Activated naive CD4-positive, alpha-beta T cell (primary cell): ENCODE data around the gene KLF11.
A peak's percentile ranks its signal among the peaks of the same experiment; 100 is the strongest.
"Not testable (repeated sequence)": the region's sequence is repeated elsewhere in the genome, so short reads cannot be mapped to it uniquely, and the experiment has no call there.

ENCODE experiments used
- DNase-seq, 4 experiments: peaks; one replicate each; lab custom pipeline; 2025; lab: John Stamatoyannopoulos, UW

KLF11 gene

DNA sequence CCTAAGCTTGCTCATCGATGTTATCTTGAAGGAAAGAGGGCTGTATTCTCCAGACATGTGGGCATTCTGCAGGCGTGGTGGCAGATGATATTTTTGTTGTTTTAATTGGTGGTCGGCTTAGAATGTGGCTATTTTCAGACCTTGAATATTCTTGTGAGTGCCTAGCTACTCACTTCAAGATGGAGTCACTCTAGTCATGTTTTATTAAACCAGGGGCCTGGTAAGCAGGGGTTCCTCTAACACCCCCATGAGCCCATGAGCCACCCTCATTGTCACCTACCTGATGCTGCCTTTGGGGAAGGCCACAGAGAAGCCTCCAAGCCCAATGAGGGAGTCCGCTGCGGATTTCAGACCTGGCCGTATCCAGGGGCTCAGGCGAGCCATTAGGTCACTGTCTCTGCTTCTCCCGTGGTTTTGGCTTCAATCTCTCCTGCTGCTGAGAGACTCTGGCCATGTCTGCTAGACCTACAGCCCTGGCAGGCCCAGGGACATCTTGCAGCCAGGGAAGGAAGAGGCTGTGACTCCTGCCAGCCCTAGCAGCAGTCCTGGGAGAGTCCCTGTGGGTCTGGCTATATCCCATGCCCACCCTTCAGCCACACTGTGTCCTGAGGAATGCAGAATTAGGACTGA is 16.3 kb upstream of the KLF11 start:
- no peak for DNase-seq

DNA sequence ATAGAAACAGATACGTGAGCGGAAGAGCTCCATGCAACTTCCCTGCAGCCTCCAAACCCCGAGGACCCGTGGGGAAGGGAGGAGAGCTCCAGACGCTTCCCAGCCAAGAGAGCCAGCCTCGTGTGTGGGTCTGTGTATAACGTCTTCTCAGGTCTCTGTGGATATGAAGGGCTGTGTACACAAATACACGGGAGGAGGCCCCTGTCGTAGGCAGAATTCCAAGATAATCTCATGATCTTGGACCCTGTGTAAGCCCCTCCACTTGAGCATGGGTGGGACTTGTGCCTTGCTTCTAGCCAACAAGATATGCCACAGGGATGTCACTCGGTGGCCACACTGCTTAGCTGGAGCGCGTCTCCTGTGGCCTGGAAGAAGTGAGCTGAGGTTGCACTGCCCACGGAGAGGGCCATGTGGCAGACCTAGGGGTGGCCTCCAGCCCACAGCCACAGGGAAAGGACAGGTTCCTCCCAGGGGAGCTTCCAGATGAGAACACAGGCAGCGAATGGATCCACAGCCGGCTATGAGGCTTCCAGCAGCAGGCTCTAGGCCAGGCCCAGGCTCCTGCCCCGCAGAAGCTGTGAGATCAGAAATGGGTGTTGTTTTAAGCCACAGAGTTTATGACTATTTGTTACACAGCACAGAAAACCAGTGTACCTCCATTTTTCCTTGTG is 15.6 kb upstream of the KLF11 start:
- DNase-seq: no peak

DNA sequence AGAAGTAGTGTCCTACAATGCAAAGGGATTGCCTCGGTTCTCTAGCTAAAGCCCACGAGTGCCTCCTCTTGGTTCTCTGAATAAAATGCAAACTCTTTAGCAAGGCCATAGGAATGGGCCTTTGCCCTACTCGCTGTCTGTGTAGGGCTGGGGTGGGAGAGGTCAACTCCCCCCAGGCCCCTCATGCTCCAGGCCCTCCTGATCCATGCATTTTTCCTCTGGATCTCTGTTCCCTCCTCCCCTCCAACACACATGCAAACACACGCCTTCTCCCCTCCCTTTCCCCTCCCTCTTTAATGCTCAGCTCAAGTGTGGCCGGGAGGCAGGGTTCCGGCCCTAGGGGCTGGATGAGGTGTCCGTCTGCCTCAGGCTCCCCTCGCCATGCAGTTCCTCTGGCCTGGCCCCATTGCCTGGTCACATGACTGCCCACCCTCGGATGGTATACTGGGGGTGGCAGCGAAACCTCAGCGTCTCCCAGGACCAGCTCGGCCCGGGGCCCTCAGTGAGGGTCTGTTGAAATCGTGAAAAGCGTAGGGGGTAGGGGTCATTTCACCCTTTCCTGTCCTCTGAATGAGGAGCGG is 14.9 kb upstream of the KLF11 start:
- DNase-seq: no peak

DNA sequence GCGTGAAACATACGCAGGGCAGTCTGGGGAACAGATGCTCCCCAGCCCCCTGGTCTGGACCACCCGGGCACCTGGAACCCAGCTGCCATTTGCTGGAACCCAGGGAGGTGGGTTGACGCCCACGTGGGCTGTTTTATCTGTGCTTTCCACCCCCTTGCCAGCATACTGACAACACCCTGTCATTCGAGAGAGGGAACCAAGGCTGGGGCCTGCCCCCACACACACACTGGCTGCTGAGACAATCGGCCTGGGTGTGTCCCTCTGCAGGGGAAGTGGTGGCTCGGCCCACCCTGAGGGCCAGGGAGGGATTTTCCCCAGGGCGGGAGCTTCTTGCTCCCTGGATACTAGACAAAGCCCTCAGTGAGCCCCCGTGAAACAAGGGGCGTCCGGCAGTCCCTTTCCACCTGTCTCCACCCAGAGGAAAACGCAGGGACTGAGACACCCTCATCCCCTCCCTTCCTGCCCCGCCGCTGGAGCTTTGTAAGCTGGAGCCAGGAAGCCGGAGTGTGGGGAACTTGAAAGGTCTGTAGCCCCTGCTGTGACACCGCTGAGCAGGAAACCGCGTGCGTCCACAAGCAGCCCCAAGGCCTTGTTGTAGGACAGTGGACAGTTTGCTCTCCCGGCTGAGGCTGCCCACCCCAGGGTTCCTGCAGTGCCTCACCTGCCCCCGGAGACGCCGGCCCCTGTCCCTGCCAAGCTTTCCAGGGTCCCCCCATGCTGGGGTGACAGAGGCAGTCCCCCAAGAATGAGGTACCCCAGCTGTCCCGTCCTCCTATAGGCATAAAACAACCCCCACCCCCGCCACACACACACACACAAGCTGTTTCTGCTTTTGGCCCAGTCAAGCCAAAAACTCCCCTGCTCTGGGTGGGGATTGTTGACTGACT is 14.1 kb upstream of the KLF11 start:
- DNase-seq: peak in 2 of 4 experiments; percentile 15 to 22

DNA sequence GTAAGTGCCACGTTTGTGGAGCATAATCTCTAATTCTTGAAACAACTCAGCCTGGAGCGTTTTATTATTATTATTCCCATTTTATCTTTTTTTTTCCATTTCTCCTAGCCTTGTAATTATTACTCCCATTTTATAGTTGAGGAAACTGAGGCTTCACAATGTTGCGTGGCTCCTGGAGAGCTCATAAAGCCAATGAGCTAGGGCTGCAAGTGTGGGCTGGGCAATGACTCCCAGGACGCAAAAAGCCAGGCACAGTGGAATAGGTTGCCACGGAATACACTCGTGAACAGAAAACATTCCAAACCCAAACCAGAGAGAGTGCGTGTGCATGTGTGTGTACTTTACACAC is 13.5 kb upstream of the KLF11 start:
- no peak for DNase-seq

DNA sequence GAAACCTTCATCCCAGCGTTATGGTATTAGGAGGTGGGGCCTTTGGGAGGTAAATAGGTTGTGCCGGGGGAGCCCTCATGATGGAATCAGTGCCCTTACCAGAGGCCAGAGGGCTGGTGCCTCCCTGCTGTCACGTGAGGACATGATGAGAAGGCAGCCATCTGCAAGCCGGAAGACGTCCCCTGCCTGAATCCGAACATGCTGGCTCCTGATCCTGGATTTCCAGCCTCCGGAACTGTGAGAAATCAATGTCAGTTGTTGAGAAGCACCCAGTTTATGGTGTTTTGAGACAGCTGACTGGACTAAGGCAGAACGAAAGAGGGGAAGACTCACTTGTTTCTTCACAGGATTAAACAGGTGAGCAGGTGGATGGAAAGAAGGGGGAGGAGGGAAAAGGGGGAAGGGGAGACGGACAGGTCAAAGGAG is 13.0 kb upstream of the KLF11 start:
- DNase-seq: no peak

DNA sequence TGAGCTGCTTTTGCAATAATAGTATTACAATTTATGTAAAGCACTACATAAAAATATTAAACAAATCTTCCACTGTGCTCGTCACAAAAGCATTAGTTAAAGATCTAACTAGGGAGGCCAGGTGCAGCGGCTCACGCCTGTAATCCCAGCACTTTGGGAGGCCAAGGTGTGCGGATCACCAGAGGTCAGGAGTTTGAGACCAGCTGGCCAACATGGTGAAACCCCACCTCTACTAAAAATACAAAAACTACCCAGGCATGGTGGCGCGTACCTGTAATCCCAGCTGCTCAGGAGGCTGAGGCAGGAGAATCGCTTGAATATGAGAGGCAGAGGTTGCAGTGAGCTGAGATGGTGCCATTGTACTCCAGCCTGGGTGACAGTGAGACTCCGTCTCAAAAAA is 12.6 kb upstream of the KLF11 start:
- DNase-seq: not testable (repeated sequence)

DNA sequence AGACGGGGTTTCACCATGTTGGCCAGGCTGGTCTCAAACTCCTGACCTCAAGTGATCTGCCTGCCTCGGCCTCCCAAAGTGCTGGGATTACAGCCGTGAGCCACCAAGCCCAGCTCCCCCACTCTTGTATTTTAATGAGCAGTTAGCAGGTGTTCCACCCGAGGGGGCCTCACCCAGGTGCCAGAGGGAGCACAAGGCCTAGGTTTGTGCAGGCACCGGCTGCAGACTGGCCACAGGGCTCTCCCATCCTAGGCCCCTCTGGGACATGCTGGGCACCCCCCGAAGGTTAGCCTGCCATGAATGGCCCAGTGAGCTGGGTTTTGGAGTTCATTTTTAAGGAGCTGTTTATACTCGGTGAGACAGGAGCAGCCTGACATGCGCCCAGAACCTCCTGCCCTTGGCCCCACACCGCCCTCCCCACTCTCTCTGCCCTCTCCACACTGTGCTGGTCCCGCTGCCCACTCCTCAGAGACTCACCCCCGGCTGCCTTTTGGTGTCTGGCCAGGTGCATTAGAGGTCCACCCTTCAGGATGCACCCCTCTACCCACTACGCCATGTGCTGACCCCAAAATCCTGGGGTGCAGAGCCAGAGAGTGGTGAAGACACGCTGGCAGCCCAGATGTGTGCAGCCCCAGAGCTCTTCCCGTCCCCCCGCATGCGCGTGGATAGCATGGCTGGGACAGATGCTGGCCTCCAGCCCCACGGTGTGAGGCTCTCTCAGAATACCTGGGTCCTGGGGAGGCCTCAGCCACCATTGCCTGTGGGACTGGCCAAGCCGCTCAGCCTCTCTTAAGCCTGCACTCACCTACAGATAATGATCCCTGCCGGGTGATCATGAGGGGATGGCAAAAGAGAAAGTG is 11.2 kb upstream of the KLF11 start:
- DNase-seq: no peak

DNA sequence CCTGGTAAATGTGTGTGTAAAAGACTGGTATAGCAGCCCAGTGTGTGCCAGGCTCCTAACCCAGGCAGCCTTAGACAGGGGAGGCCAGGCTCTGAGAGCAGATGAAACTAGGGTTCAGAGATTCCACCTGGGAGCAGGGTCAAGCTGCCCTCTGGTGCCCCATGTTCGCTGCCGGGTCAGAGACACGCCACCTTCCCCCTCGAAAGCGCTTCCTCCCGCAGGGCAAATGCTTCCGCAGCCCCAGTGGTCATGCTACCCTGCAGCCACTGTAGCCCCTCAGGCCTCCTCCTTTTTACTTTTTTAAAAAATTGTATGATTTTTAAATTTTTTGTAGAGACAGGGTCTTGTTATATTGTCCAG is 10.6 kb upstream of the KLF11 start:
- DNase-seq: no peak

DNA sequence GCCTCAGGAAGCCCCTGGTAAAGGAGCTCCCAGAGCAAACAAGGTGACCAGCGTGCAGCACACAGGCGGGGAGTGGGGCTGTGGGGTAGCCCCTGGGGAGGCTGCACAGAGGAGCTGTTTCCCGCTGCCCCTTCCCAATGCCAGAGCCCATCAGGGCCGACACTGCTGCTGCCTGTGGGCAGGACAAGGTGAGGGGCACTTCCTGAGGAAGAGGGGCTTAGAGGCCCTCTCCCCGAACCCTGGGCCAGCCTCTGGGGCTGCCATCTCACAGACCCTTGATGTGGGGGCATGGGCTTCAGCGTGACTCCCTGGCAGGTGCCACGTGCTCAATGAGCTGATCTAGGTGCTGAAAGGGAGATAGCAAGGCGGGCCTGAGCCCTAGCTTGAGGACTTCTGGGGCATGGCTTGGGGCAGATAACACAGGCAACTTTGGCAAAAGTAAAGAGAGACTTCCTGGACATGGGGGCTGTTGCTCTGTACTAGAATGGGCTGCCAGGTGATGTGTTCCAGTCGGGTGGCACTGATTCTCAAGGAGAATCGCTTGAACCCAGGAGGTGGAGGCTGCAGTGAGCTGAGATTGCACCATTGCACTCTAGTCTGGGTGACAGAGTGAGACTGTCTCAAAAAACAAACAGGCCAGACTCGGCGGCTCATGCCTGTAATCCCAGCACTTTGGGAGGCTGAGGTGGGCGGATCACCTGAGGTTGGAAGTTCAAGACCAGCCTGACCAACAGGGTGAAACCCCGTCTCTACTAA is 9.9 kb upstream of the KLF11 start:
- DNase-seq: no peak

DNA sequence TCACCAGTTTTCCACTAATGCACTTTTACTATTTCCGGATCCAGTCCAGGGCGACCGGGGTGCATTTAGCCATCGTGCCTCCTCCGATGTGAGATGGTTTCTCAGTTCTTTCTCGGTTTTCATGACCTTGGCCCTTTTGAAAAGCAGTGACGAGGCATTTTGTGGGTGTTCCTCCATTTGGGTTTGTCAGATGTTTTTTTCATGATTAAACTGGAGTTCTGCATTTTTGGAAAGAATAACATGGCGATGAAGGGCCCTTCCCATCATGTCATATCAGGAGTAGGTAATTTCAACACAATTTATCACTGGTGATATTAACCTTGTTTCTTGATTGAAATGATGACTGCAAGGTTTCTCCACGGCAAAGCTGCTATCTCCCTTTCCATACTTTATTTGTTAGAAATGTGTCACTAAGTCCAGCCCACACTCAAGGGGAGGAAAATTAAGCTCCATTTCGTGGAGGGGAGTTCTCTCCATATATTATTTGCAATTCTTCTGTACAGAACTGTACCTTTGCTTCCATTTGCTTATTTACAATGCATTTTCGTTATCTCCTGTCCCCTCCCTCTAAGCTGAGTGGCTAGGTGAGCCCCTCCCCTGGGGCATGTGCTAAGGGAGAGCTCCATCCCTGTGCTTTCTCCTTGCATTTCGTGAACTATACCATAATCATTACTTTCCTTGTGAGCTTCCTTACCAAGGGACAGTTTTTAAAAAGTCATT is 8.9 kb upstream of the KLF11 start:
- no peak for DNase-seq

DNA sequence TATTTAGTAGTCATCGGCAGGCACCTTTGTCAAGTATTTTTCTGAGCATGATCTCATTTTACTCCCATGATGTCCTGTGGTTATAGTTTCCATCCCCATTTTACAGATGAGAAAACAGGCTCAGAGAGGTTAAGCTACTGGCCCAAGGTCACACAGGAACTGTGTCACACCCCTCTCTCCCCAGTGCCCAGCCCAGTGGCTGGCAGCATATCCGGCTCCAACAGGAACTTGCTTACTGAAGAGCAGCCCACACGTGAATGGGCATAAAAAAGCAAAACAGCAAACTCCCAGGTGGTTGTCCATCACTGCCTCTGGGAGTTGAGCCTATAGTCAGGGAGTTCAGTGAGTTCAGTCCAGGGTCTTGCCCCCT is 8.3 kb upstream of the KLF11 start:
- DNase-seq: no peak

DNA sequence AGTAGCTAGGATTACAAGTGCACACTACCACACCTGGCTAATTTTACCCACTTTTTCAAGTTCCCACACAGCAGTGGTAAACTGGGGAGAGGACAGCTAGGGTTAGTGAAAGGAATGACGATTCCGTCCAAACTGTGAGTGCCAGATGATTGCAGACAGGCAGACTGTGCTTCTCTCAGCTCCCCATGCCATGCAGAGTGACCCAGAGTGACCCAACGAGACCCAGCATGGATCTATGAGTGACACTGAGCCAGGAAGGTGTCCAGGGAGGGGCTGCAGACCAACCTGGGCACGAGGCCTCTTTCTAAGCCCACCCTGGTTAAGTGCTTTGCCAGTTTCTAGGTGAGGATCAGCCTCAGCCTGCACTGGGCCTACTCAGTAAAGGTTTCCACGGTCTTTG is 7.7 kb upstream of the KLF11 start:
- no peak for DNase-seq

DNA sequence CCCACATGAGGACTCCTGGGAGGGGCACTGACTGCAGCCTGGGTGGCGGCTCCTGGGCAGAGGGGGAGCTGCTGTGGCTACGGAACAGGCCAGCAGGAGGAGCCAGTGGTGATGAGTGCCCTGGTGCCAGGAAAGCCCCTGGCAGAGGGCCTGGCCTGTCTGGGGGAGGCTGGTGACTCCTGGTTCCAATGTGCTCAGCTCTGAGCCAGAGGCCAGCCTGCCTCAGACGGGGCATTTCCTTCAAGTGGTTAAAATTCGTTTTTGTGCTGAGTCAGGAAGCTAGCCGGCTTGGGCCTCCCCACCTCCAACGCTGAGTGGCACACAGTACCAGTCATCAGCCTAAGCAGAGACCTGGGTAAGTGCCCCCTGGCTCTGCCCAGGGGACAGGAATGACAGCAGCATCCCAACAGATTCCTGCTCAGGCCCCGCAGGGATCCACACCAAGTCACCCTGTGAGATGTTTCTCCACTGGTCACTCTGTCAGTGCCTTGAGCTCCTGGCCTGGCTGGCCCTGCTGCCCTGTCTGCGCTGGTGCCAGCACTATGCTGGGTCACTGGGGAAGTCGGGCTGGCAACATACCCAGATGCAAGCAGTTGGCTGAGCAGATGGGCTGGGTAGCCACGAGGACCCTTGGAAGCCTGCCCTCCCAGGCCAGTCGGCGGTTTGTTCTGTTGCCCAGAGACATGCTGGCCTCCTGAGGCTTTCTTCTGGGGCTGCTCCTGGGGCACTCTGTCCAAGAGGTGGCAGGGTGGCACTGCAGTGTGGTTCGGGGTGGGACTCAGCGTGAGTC is 7.1 kb upstream of the KLF11 start:
- peak in 1 of 4 experiments; percentile 11 for DNase-seq

DNA sequence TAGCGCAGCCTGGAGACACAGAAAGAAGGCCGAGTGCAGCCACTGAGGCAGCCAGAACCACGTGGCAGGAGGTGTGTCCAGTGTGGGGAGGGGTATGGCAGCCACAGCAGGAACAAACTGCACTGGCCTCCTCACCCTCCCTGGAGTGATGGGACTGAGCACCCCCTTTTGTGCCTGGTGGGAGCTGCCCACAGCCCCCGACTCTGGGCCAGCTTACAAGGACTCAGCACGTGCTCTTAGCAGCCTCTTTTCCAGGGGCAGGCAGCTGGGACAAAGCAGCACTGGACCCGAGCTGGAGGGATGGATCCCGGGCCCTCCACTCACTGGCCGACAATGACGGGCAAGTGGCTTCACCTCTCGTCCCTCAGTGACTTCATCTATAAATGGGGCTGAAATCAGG is 5.2 kb upstream of the KLF11 start:
- no peak for DNase-seq

DNA sequence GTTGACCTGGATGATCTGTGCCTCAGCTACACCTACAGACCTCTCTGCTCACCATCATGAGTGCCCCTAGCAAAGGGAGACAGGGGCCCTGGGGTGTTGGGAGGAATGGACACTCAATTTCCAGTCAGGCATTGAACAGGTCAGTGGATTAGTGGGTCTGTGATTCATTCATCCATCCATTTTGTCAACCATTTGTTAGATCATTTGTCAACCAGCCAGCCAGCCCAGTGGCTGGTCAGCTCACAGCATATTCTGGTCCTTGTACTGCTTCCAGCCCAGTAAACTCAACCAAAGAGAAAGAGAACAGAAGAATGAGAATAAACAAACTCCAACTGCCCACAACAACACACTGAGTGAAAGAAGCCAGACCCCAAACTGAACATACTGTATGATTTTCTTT is 4.6 kb upstream of the KLF11 start:
- DNase-seq: no peak

DNA sequence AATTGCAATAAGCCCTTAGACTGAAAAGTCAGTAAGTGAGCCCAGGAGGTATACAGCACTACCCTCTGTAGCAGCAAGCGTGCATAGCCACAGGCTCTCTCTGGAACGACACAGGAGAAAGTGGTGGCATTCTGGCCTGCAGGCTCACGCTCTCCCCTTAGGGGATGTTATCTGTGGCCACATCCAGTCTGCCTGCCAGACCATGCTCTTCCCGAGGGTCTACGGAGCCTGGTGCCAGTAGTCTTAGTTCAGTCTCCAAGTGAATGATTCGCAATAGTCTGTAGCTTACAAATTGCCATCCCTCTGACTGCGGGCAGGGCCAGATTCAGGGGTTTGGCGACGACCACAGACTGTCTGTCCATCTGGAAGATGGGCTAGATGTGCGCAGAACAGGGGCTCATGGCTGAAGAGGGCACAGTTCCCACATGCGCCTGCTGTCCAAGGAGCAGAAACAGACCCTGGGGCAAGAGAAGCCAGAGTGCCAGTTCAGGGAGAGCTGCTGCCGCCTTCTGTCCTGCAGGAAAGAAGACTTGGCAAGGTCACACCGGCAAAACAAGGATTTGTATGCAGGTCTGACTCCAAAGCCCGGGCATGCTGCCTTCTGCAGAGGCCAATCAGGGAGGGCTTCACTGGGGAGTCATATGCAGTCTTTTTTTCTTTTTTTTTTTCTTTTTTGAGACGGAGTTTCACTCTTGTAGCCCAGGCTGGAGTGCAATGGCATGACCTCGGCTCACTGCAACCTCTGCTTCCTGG is 3.5 kb upstream of the KLF11 start:
- DNase-seq: no peak

DNA sequence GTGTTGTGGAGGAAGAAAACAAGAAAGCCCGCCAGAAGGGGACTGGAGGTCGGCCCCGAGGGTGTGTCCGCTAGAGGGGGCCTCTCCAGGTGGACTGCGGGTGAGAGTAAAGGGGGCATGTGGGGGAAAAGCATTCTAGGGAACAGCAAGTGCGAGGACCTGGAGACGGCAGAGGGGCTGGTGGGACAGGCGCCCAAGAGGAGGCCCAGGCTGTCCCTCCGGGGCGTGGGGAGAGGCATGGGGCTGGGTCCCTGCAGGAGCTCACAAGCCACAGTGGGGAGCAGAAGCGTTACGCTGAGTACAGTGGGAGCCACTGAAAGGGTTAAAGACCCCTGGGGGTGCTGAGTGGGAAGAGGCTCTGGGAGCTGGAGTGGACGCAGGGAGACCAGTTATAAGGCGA is 1.6 kb upstream of the KLF11 start:
- DNase-seq: no peak
